Right atrium auricular region (tissue), 2 donors: ENCODE results near the gene MAEA. TPM values are rescaled to one million over a fixed set of nuclear protein-coding genes. Genes with fewer than 3 reads are reported as not detected.
"Not testable (repeated sequence)": the region's sequence is repeated elsewhere in the genome, so short reads cannot be mapped to it uniquely, and the experiment has no call there.

ENCODE experiments used
- DNase-seq: peaks from one replicate; pipeline ENCODE4 v3.0.0-alpha.2; 2019; ENCODE audit warnings: low spot score
- H3K27ac ChIP-seq, 2 donors: fragments of 200-600 bp; sonication (generic); 1 replicate in 1 of 2; 2 replicates in 1 of 2; pipeline ENCODE4 v1.5.1; 2016 to 2019
- H3K27me3 ChIP-seq, 2 donors: fragments of 200-600 bp; sonication (generic); one replicate each; pipeline versions ENCODE4 v1.5.1 to v1.6.0; 2017 to 2019
- H3K36me3 ChIP-seq: fragments of 200-600 bp; sonication (generic); one replicate; pipeline ENCODE4 v1.5.1; 2016
- H3K4me1 ChIP-seq, 2 donors: fragments of 200-600 bp; sonication (generic); one replicate each; pipeline versions ENCODE4 v1.5.1 to v1.6.0; 2017 to 2019
- H3K4me3 ChIP-seq, 2 donors: fragments of 200-600 bp; sonication (generic); 1 replicate in 1 of 2; 2 replicates in 1 of 2; pipeline ENCODE4 v1.5.1; 2017 to 2019; ENCODE audit warnings: mild to moderate bottlenecking in 1 of 2, moderate library complexity in 1 of 2
- H3K9me3 ChIP-seq, 2 donors: fragments of 200-600 bp; sonication (generic); one replicate each; pipeline ENCODE4 v1.5.1; 2019
- CTCF ChIP-seq, 2 donors: fragments of 200-600 bp; sonication (generic); IDR thresholded peaks; one replicate each; pipeline ENCODE4 v1.5.1; 2019; ENCODE audit warnings: antibody characterized with exemption in 2 of 2
- total RNA-seq, 2 donors: library from RNA; depleted of rRNA; stranded (reverse); fragments of >200 nt; gene quantifications; one replicate each; pipeline ENCODE4 v1.1.0, GENCODE V29; 2016

The MAEA gene
- total RNA-seq, 2 donors from 2014 or later, result 46.0 to 51.7 TPM

- no peaks in the 10 kb centered on the region for H3K36me3 ChIP-seq
- no peak for DNase-seq
- H3K9me3 ChIP-seq, result no peaks in the 10 kb centered on the region
- TF ChIP-seq CTCF (IDR thresholded peaks at IDR 0.05), result no peak
- peaks cover 0 to 56% of the 10 kb centered on the region in 2 donors for H3K4me1 ChIP-seq
- peak overlapping the region; percentile 92 to 96 for H3K4me3 ChIP-seq
- H3K27me3 ChIP-seq, result no peaks in the 10 kb centered on the region
- H3K27ac ChIP-seq, result peak overlapping the region; percentile 89
Observed at GRCh38 chr4:1291091-1291490, 1.4 kb downstream of the MAEA start.

DNA sequence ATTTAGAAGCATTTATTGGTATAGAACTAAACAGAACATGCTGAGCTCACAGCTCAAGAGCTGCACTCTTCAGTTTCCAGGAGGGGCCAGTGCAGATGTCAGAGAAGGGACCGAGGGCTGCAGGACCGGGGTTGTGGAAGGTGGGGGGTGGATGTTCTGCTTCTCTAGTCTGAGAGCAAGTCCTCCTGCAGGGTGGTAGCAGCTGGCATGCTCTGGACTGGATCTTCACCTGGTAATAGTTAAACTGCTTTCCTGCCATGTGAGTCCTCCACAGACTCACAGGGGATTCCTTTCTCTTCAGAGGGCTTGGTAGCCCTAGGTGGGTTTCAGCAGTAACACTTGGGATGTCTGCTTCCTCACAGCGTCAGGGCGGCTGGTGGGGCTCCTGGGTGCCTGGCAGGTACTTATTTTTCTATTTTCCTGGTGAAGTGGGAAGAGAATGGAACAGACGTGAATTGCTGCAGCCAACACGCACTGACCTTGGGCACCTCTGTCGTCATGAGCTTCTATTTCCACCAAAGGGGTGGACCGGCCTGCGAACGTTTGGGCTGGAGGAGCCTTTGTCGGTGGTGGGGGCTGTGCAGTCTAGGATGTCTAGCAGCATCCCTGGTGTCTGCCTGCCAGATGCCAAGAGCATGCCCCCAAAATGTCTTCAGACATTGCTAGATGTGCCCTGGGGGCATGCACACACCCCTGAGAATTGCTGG is 2.5 kb downstream of the MAEA start:
- Histone ChIP-seq H3K27me3 (no peaks in the 10 kb centered on the region), H3K27ac (peak overlapping the region in 1 of 2 donors; percentile 36), H3K4me3 (no peak overlapping the region), H3K4me1 (peaks cover 0 to 56% of the 10 kb centered on the region in 2 donors), H3K36me3 (peaks cover 6% of the 10 kb centered on the region), H3K9me3 (no peaks in the 10 kb centered on the region)
- TF ChIP-seq CTCF (IDR thresholded peaks at IDR 0.05), result no peak
- no peak for DNase-seq

DNA sequence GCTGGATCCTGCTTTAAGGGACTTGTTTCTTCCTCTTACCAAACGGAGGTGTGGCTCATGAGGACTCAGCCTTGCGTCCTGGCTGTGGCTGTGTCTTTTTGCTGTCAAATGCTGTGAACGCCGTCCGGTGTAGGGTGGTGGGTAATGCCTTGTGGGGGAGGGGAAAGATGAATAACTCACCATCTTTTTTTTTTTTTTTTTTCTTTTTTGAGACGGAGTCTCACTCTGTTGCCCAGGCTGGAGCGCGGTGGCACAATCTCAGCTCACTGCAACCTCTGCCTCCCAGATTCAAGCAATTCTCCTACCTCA is 3.0 kb downstream of the MAEA start:
- Histone ChIP-seq H3K4me1 (peaks cover 0 to 56% of the 10 kb centered on the region in 2 donors), H3K27ac (peak overlapping the region in 1 of 2 donors; percentile 36), H3K36me3 (peaks cover 10% of the 10 kb centered on the region)
- not testable (repeated sequence) for DNase-seq, H3K4me3 ChIP-seq, H3K9me3 ChIP-seq, H3K27me3 ChIP-seq

DNA sequence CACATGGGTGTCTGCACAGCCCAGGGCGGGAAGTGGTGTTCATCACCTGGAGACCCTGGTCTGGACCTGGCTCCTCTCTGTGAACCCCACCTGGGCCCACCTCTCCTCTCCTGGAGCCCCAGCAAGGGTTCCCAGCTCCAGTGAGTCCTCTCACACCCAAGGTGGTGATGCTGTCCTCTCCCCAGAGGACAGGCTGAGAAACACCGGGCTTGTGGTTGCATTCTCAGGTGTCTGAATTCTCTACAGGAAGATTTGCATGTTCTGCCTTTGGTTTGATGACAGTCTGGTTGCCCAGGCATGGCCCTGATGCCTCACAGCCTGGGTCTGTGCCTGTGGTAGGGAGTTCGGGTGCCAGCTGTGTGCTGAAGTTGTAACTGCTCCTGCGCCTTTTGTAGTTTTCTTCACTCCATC is 3.8 kb downstream of the MAEA start:
- peak overlapping the region; percentile 13 to 62 for H3K27ac ChIP-seq

GRCh38 chr4:1293991-1294390 is 4.3 kb downstream of the MAEA start:
- Histone ChIP-seq H3K4me1 (peaks cover 0 to 56% of the 10 kb centered on the region in 2 donors), H3K27ac (peak overlapping the region; percentile 13 to 62), H3K4me3 (no peak overlapping the region), H3K36me3 (peaks cover 22% of the 10 kb centered on the region), H3K27me3 (no peaks in the 10 kb centered on the region), H3K9me3 (no peaks in the 10 kb centered on the region)
- DNase-seq, result peak; percentile 74
- TF ChIP-seq CTCF (IDR thresholded peaks at IDR 0.05), result no peak

More for the DNA sequence above, 3.8 kb downstream of the MAEA start:
- no peaks in the 10 kb centered on the region for H3K9me3 ChIP-seq
- TF ChIP-seq CTCF (IDR thresholded peaks at IDR 0.05), result no peak
- DNase-seq, result no peak
- no peaks in the 10 kb centered on the region for H3K27me3 ChIP-seq
- peaks cover 17% of the 10 kb centered on the region for H3K36me3 ChIP-seq
- no peak overlapping the region for H3K4me3 ChIP-seq
- H3K4me1 ChIP-seq, result peaks cover 0 to 60% of the 10 kb centered on the region in 2 donors

- Histone ChIP-seq H3K4me3 (no peak overlapping the region), H3K9me3 (no peaks in the 10 kb centered on the region), H3K4me1 (peaks cover 0 to 52% of the 10 kb centered on the region in 2 donors), H3K27me3 (no peaks in the 10 kb centered on the region), H3K36me3 (peaks cover 26% of the 10 kb centered on the region), H3K27ac (peak overlapping the region; percentile 13 to 62)
- TF ChIP-seq CTCF (IDR thresholded peaks at IDR 0.05), result no peak
- DNase-seq, result no peak
Observed at GRCh38 chr4:1294424-1294823, 4.7 kb downstream of the MAEA start.
